Measurements from ENCODE around the gene SPINT2.

Gene SPINT2

GRCh38 chr19:38268539-38268938 lies 4.2 kb downstream of the SPINT2 start:
- no peak for DNase-seq

- DNase-seq: no peak
Measured at GRCh38 chr19:38270587-38271167, 6.3 kb downstream of the SPINT2 start.

DNA sequence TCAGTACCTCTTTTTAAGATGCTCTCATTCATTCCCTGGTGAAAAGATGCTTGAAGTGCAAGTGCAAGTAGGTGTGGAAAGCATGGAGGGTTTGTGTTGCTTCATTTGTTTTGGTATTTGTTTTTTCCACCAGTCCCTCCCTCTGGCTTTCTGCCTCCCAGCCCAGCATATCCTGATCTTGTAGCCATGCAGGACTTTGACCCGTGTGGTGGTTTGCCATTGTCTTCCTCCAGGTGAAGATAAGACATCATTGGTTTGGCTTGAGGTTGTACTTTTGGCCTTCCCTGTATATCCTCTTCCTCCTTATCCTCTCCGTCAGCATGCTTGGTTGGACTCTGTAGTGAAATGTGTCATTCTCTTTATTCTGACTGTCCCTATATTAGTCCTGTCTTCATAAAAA lies 9.1 kb downstream of the SPINT2 start:
- no peak for DNase-seq

- DNase-seq: no peak
Measured at GRCh38 chr19:38274739-38275138, 10.4 kb downstream of the SPINT2 start.

GRCh38 chr19:38276942-38277517 lies 12.7 kb downstream of the SPINT2 start:
- DNase-seq: no peak

GRCh38 chr19:38277549-38277948 lies 13.2 kb downstream of the SPINT2 start:
- no peak for DNase-seq

- DNase-seq: no peak
Measured at GRCh38 chr19:38277969-38278680, 13.8 kb downstream of the SPINT2 start.

DNA sequence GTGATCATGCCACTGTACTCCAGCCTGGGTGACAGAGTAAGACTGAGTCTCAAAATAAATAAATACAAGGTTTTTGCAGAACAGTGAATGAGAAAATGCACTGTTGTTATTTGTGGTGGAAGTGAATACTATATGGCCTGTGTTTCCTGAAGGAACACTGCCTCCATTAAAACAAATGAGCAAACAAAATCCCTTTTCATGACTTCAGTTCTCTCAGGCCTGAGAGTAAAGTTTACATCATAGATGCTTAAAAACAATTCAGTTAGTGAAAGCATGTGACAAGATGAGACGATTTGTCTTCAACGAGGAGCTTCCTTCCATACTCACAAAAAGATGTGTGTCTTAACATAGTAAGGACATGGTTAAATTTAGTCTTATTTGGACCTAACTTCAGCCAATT lies 14.4 kb downstream of the SPINT2 start:
- DNase-seq: no peak

- no peak for DNase-seq
Measured at GRCh38 chr19:38280030-38280921, 15.9 kb downstream of the SPINT2 start.

DNA sequence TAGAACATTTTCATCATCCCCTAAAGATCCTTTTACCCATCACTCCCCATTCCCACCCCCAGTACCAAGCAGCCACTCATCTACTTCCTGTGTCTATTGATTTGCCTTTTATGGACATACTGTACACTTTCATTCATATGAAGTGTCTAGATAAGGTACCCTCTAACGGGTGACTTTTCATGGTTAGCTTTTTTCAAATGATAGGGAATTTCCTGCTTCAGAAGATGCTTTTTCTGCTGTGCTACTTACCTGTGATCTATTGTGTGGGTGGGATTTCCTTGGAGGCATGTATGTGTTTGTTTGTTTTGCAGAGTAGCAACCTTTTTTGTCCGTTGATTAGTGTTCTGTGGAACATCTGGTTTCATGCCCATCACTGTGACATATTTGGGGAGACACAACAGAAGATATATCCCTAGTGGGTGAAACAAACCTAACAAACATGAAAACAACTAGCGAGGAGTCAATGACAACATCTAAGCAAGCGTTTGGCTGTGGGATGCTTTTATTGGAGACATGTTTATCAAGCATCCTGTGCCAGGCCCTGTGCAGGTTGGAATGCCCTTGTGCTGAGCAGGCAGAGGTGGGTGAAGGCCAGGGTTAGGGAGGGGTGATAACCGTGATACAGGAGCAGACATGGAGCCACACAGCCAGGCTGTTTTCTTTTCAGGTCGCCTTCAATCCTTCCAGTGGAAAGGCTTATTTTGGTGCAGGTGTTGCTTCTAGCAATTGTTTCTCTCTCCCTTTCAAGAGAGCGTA lies 17.6 kb downstream of the SPINT2 start:
- no peak for DNase-seq

DNA sequence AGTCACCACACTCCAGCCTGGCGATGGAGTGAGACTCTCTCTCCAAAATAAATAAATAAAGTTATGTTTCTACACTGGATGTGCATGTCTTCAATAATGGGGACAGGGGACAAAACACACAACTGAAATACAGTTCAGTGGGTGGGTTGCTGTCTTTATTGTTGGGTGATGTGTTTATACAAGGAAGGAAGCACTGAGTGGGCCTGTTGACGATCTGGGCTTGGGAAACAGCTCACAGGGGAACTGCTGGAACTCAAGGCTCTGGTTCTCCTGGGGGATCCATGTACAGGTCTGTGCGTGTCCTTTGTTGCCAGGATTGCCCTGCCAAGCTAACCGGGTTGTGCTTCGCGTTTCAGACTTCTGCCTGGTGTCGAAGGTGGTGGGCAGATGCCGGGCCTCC lies 18.9 kb downstream of the SPINT2 start:
- DNase-seq: no peak

GRCh38 chr19:38284422-38284821 lies 20.0 kb downstream of the SPINT2 start:
- DNase-seq: no peak

DNA sequence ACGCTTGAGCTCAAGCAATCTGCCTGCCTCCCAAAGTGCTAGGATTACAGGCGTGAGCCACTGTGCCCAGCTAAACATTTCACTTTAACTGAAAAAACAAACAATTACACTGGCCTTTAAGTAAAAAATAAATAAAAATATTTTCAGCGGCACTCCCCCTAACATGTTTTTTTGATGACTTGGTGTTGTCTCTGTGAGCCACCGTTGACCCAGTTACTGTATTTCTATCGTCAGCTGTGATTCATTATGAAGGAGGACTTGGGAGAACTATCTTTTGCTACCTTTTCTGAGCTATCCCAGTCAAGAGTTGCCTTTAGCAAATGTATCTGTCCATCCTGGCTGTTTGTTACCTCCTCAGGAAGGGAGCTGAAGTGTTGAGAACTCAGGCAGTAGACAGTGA lies 21.2 kb downstream of the SPINT2 start:
- DNase-seq: no peak

DNA sequence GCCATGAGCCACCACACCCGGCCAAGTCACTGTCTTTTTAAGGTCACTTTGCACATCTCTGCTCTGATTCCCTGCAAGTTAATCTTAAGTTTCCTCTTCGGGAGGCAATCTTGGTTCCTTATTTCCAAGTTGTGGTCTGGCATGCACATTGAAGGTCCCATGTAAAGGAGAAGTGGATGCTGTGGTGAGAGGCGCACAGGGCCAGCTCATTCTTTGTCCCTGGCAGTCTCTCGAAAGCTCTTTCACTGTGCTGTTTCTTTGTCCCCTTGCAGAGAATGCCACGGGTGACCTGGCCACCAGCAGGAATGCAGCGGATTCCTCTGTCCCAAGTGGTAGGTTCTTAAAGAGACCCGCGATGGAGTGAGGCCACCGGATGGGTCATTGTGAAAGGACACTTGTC lies 23.2 kb downstream of the SPINT2 start:
- DNase-seq: no peak

GRCh38 chr19:38288123-38288855 lies 23.9 kb downstream of the SPINT2 start:
- no peak for DNase-seq

- no peak for DNase-seq
Measured at GRCh38 chr19:38289955-38290354, 25.6 kb downstream of the SPINT2 start.

GRCh38 chr19:38290631-38291147 lies 26.3 kb downstream of the SPINT2 start:
- DNase-seq: no peak

- no peak for DNase-seq
Measured at GRCh38 chr19:38291855-38292254, 27.5 kb downstream of the SPINT2 start.

- no peak for DNase-seq
Measured at GRCh38 chr19:38293281-38293680, 28.9 kb downstream of the SPINT2 start.

DNA sequence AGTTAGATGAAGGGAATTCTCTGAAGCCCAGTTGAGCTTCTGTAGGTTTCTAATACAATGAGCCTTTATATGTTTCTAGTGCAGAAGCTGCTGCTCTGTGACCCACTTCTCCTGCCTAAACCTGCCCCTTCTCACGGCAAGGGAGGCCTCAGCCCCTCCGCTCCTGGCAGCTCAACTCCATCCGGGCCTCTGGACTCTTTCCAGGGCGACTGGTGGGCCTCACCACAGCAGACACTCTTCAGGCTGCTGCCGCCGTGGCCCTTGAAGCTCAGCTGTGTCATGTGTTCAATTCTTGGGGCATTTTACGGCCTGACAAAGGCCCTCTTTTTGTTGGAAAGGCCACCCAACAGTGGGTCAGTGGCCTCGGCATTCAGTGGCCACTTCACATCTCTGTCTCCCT lies 29.7 kb downstream of the SPINT2 start:
- DNase-seq: no peak

GRCh38 chr19:38298821-38299680 lies 34.7 kb downstream of the SPINT2 start:
- no peak for DNase-seq

Measured in NCI-H510A treated with DMSO at 0.1 percent for 48 hours (cell line).